Activated naive CD4-positive, alpha-beta T cell treated with anti-CD3 and anti-CD28 coated beads, Interleukin-2, amount 50 U/mL, for 72 hours (primary cell): ENCODE measurements around the gene NLRP11. TPM values are rescaled to one million over a fixed set of nuclear protein-coding genes. Genes with fewer than 3 reads are reported as not detected.
"Not testable (repeated sequence)": the region's sequence is repeated elsewhere in the genome, so short reads cannot be mapped to it uniquely, and the experiment has no call there.

Source experiments
- ATAC-seq, 2 donors: fragments of 150-1000 bp; cut with Tn5 transposase; 2 replicates each; pipeline ENCODE4 v1.10.0; 2021; ENCODE audit warnings: mild to moderate bottlenecking in 2 of 2, moderate library complexity in 2 of 2
- DNase-seq, 2 donors: peaks; one replicate each; pipeline ENCODE4 v3.0.0; 2021 to 2022; ENCODE audit warnings: low spot score in 2 of 2
- H3K27ac Mint-ChIP-seq, 2 donors: one replicate each; pipeline ENCODE4 v1.8.0; 2022; ENCODE audit warnings: mild to moderate bottlenecking in 2 of 2, mixed read lengths in 2 of 2
- H3K36me3 Mint-ChIP-seq, 2 donors: one replicate each; pipeline ENCODE4 v1.8.0; 2022; ENCODE audit warnings: mixed read lengths in 2 of 2
- H3K9me3 Mint-ChIP-seq, 2 donors: one replicate each; pipeline ENCODE4 v1.8.0; 2022; ENCODE audit warnings: mixed read lengths in 2 of 2
- total RNA-seq, 2 donors: library from RNA; stranded (reverse); gene quantifications; one replicate each; pipeline ENCODE4 v1.2.3, GENCODE V29; 2022

NLRP11 gene
- total RNA-seq, 2 donors from 2014 or later, result 0.08 TPM; not detected in 1

GRCh38 chr19:55811340-55811739 lies 20.5 kb downstream of the NLRP11 start:
- DNase-seq (no peak), ATAC-seq (no peak)
- peaks cover 11 to 22% of the 10 kb centered on the region in 2 donors for H3K36me3 Mint-ChIP-seq
- H3K9me3 Mint-ChIP-seq, result peaks cover 11 to 14% of the 10 kb centered on the region in 2 donors
- no peak overlapping the region for H3K27ac Mint-ChIP-seq

DNA sequence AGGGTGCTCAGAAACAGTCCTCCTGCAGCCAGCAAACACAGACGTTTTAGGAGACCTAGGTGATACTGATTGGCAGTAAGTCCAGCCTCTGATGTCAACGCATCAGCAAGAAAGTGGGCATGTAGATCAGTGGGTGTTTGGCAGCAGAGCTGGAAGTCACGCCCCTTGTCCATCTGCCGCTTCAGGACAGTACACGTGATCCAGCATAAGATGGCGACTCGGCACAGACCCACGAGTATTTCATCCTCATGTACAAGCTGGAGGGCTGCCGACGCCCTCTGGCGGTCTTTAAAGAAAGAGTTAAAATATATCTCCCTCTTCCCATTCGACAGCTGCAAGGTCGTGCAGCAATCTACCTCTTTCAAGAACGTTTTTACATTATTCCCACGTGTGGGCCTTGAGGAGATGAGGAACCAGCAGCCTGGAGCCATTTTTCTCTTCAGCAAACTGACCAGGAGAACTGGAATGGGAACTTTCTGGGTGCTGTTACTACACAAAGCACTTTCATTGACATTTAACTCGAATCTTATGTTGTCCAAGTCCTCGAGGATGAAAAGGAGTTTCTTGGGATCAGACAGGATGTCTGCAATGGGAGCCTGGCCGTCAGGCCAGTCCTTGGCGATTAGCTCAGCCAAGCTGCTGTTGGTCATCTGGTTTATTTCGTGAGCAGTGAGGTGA lies 22.3 kb downstream of the NLRP11 start:
- peak in 1 of 2 donors; percentile 23 for DNase-seq
- H3K27ac Mint-ChIP-seq, result no peak overlapping the region
- H3K9me3 Mint-ChIP-seq, result peaks cover 18% of the 10 kb centered on the region in 2 donors
- peaks cover 18 to 29% of the 10 kb centered on the region in 2 donors for H3K36me3 Mint-ChIP-seq
- ATAC-seq, result peak; percentile 81 to 85

- ATAC-seq (no peak), DNase-seq (no peak)
- H3K27ac Mint-ChIP-seq, result no peak overlapping the region
- H3K9me3 Mint-ChIP-seq, result peaks cover 20 to 25% of the 10 kb centered on the region in 2 donors
- H3K36me3 Mint-ChIP-seq, result peaks cover 11 to 14% of the 10 kb centered on the region in 2 donors
Measured at GRCh38 chr19:55802281-55802680, 29.5 kb downstream of the NLRP11 start.

DNA sequence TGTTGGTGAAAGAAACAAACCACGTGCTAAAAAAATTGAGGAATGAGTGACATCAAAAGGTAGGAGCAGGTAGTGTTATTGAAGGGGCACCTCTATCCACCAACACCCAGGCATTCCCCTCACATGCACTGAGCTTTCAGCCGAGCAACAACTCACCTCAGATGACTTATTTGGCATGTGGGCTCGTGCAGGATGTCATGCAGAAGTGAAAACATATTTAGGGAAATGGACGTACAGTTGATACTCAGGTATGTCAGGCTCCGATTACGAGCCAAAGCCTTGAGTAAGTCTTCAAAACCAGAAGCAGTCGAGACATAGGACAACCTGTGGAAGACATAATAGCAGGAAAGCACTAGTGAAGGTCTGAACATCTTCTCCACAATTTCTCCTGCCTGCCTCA lies 30.4 kb downstream of the NLRP11 start:
- Mint-ChIP-seq H3K27ac (no peak overlapping the region), H3K36me3 (peaks cover 7 to 8% of the 10 kb centered on the region in 2 donors), H3K9me3 (peaks cover 13 to 19% of the 10 kb centered on the region in 2 donors)
- DNase-seq (no peak), ATAC-seq (no peak)

DNA sequence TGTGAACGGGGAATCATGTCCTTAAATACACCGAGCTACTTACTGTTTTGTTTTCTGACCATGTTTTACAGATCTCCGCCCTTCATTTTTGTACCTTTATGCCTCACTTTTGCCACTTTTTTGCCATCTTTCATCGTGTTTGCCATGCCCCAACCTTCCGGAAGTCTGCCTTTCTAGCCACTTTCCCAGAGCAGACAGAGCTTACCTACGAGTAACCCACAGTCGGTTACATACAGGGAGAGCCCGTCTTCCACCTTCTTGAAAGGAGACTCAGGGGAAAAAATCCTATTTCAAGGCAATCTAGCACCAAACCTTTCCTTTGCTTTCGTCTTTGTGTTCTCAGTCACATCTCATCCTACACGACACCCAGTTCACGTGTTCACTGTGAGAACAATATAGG lies 36.8 kb downstream of the NLRP11 start:
- no peak for DNase-seq
- Mint-ChIP-seq H3K27ac (no peak overlapping the region), H3K9me3 (peaks cover 5 to 8% of the 10 kb centered on the region in 2 donors), H3K36me3 (no peaks in the 10 kb centered on the region)
- ATAC-seq, result no peak

DNA sequence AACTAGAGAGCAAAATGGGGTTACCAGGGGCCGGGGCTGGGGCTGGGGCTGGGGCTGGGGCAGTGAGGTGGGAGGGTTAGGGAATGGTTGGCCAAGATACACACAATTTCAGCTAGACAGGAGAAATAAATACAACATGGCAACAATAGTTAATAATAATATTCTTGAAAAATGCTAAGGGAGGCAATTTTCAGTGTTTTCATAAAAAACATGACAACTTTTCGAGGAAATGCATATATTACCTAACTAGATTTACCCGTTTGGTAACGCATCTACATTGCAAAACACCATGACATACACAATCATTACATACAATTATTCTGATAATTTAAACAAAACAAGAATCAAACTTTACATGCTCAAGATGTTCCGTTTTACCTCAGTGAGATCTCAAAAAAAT lies 50.7 kb downstream of the NLRP11 start:
- H3K27ac Mint-ChIP-seq, result no peak overlapping the region
- peaks cover 0 to 4% of the 10 kb centered on the region in 2 donors for H3K9me3 Mint-ChIP-seq
- ATAC-seq, result no peak
- DNase-seq, result no peak
- H3K36me3 Mint-ChIP-seq, result no peaks in the 10 kb centered on the region

DNA sequence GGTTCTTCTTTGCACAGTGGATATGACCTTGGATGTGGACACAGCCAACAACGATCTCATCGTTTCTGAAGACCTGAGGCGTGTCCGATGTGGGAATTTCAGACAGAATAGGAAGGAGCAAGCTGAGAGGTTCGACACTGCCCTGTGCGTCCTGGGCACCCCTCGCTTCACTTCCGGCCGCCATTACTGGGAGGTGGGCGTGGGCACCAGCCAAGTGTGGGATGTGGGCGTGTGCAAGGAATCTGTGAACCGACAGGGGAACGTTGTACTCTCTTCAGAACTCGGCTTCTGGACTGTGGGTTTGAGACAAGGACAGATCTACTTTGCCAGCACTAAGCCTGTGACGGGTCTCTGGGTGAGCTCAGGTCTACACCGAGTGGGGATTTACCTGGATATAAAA lies 53.5 kb downstream of the NLRP11 start:
- ATAC-seq, result no peak
- no peaks in the 10 kb centered on the region for H3K36me3 Mint-ChIP-seq
- no peak for DNase-seq
- H3K9me3 Mint-ChIP-seq, result peaks cover 0 to 4% of the 10 kb centered on the region in 2 donors
- no peak overlapping the region for H3K27ac Mint-ChIP-seq

GRCh38 chr19:55777528-55777927 lies 54.3 kb downstream of the NLRP11 start:
- Mint-ChIP-seq H3K9me3 (peaks cover 0 to 4% of the 10 kb centered on the region in 2 donors), H3K27ac (no peak overlapping the region), H3K36me3 (no peaks in the 10 kb centered on the region)
- DNase-seq (peak in 1 of 2 donors; percentile 15), ATAC-seq (no peak)

GRCh38 chr19:55769632-55770031 lies 62.2 kb downstream of the NLRP11 start:
- not testable (repeated sequence) for DNase-seq, H3K27ac Mint-ChIP-seq, ATAC-seq
- peaks cover 13 to 14% of the 10 kb centered on the region in 2 donors for H3K9me3 Mint-ChIP-seq
- peaks cover 6 to 10% of the 10 kb centered on the region in 2 donors for H3K36me3 Mint-ChIP-seq

DNA sequence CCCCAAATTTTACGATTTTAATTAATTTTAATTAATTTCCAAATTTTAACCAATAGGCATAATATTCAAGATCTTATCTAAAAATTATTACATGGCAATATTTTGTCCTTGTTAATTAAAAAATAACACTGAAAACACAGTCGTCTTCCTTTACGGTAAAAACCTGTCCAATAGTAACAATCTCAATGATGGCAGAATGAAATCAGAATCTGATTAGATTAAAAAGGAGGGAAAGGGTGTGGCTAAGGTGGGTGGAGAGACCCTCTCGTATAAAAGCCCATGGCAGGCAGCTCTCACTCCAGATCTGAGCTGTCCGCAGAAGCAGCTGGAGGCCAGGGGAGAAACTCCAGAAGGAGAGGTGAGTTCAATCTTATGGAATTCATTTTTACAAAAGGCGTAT lies 63.0 kb downstream of the NLRP11 start, which contains the start of gene RFPL4AL1:
TSS of gene RFPL4AL1 (plus strand) at position 301 of the 400 bp plus-strand sequence. CDS start 2,687 bp downstream, outside the sequence.
- not testable (repeated sequence) for DNase-seq, H3K27ac Mint-ChIP-seq, ATAC-seq
- H3K9me3 Mint-ChIP-seq, result peaks cover 13 to 14% of the 10 kb centered on the region in 2 donors
- H3K36me3 Mint-ChIP-seq, result peaks cover 6 to 10% of the 10 kb centered on the region in 2 donors

GRCh38 chr19:55766466-55766865 lies 65.3 kb downstream of the NLRP11 start:
- ATAC-seq, result no peak
- Mint-ChIP-seq H3K36me3 (peaks cover 10% of the 10 kb centered on the region in 2 donors), H3K9me3 (peaks cover 13 to 17% of the 10 kb centered on the region in 2 donors), H3K27ac (no peak overlapping the region)
- no peak for DNase-seq

- H3K9me3 Mint-ChIP-seq, H3K27ac Mint-ChIP-seq, ATAC-seq, DNase-seq: not testable (repeated sequence)
- H3K36me3 Mint-ChIP-seq, result peaks cover 0 to 10% of the 10 kb centered on the region in 2 donors
Measured at GRCh38 chr19:55758797-55759196, 73.0 kb downstream of the NLRP11 start, which contains the start of gene RFPL4A. TSS of gene RFPL4A (plus strand) at chr19:55759097. CDS start at chr19:55761801, 2,704 bp downstream.

- not testable (repeated sequence) for DNase-seq, H3K27ac Mint-ChIP-seq, H3K9me3 Mint-ChIP-seq, ATAC-seq
- H3K36me3 Mint-ChIP-seq, result peaks cover 0 to 10% of the 10 kb centered on the region in 2 donors
Measured at GRCh38 chr19:55756808-55757207, 75.0 kb downstream of the NLRP11 start.

DNA sequence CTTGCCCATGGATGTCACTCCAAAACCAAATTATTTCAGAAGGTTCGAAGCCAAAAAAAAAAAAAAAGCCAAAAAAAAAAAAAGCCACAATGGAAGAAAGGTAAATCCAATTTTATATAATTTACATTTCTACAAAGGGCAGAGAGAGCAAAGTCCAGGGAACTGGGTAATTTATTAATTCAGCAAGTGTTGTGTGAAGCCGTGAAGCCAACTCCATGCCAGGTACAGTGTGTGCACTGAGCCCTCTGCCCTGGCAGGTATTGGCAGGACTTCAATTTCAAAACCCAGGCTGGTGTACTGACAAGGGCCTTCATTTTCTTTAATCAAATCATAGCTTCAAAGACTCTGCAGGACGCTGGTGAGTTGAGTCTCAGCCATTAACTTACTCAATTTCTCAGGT lies 78.4 kb downstream of the NLRP11 start:
- no peak for DNase-seq
- no peak overlapping the region for H3K27ac Mint-ChIP-seq
- peaks cover 0 to 5% of the 10 kb centered on the region in 2 donors for H3K36me3 Mint-ChIP-seq
- no peak for ATAC-seq
- H3K9me3 Mint-ChIP-seq, result peaks cover 0 to 5% of the 10 kb centered on the region in 2 donors

DNA sequence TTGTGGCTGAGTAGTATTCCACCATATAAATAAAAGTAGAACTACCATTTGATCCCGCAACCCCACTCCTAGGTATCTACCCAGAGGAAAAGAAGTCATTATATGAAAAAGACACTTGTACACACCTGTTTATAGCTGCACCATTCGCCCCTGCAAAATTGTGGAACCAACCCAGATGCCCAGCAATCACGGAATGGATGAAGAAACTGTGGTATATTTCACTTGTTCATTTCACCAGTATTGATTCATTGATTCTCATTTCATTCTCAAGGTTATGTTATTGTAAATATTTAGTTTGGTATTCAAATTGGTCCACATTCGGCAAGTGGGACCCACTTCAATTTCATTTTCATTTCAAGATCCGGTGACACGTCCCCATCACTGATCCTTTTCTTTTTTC lies 81.1 kb downstream of the NLRP11 start:
- ATAC-seq, result no peak
- no peak for DNase-seq
- Mint-ChIP-seq H3K27ac (no peak overlapping the region), H3K9me3 (no peaks in the 10 kb centered on the region), H3K36me3 (no peaks in the 10 kb centered on the region)

DNA sequence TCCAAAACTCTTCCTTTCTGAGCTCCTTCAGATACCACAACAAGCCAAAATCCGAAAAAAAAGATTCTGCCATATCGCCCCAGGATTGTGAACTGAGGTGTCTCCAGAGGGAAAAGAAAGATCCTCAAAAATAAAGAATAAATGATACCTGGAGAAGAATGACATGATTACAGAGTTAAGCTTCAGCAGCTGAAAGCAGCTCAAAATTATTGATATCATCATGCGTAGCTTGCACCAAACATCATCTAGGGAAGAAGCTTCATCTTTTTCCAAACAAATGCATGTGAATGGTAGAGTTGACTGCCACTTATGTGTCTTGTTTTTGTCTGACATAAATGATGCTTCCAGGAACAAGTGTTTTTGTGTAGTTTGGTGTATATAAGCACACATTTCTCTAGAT lies 93.5 kb downstream of the NLRP11 start, which contains the start of gene NLRP9:
TSS of gene NLRP9 (minus strand) at position 101 of the 400 bp plus-strand sequence. CDS start at position 73, 28 bp downstream.
- ATAC-seq, result no peak
- Mint-ChIP-seq H3K27ac (peak within 1 kb of the TSS in 1 of 2 donors; percentile 50), H3K9me3 (no peaks in the 10 kb centered on the region), H3K36me3 (no peaks in the 10 kb centered on the region)
- no peak for DNase-seq
